ENCODE results near the gene CENPP.

The CENPP gene

DNA sequence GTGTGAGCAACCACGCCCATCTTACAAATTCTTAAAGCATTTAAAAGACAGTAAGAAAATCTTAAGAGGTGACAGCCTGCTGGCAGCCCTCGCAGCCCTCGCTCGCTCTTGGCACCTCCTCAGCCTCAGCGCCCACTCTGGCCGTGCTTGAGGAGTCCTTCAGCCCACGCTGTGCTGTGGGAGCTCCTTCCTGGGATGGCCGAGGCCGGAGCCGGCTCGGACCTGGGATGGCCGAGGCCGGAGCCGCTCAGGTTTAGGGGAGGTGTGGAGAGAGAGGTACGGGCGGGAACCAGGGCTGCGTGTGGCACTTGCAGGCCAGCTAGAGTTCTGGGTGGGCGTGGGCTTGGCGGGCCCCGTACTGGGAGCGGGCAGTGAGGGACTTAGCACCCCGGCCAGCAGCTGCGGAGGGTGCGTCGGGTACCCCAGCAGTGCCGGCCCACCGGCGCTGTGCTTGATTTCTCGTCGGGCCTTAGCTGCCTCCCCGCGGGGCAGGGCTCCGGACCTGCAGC is 219.3 kb downstream of the CENPP start:
- TF ChIP-seq, protein P1, sequence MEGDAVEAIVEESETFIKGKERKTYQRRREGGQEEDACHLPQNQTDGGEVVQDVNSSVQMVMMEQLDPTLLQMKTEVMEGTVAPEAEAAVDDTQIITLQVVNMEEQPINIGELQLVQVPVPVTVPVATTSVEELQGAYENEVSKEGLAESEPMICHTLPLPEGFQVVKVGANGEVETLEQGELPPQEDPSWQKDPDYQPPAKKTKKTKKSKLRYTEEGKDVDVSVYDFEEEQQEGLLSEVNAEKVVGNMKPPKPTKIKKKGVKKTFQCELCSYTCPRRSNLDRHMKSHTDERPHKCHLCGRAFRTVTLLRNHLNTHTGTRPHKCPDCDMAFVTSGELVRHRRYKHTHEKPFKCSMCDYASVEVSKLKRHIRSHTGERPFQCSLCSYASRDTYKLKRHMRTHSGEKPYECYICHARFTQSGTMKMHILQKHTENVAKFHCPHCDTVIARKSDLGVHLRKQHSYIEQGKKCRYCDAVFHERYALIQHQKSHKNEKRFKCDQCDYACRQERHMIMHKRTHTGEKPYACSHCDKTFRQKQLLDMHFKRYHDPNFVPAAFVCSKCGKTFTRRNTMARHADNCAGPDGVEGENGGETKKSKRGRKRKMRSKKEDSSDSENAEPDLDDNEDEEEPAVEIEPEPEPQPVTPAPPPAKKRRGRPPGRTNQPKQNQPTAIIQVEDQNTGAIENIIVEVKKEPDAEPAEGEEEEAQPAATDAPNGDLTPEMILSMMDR (conservative IDR thresholded peaks at IDR 0.05), result no peak
- no peak overlapping the region for H3K27ac ChIP-seq

DNA sequence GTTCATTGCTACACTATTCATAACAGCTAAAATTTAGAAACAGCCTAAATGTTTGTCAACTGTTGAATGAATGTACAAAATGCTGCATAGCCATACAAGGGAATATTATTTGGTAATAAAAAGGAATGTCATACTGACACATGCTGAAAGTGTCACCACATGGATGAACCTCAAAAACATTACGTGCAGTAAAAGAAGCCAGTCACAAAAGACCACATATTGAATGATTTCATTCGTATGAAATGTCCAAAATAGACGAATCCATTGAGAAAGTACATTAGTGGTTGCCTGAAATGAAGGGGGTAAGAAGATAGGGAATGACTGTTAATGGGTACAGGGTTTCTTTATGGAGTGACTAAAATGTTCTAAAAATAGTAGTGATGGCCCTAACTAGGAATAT is 221.6 kb downstream of the CENPP start:
- TF ChIP-seq, protein P1 (conservative IDR thresholded peaks at IDR 0.05), result no peak
- no peak overlapping the region for H3K27ac ChIP-seq

DNA sequence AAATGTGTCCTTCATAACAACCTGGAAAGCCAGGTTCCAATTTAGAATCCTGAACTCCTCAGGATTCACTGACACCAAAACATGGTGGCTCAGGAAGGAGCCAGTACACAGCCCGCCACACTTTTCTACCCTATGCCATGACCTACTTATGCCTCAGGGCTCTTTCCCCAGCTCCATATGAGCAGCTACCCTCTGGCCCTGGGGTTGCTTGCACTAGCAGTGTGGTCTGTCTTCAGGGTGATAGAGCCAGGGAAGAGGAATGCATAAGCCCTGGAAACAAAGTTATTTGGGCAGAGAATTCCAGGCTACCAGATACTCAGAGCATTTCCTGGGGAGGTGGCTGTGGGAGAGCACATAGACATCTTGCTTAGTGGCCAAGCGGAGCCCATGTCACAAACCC is 225.0 kb downstream of the CENPP start:
- no peak overlapping the region for H3K27ac ChIP-seq
- TF ChIP-seq, protein P1 (conservative IDR thresholded peaks at IDR 0.05), result no peak

DNA sequence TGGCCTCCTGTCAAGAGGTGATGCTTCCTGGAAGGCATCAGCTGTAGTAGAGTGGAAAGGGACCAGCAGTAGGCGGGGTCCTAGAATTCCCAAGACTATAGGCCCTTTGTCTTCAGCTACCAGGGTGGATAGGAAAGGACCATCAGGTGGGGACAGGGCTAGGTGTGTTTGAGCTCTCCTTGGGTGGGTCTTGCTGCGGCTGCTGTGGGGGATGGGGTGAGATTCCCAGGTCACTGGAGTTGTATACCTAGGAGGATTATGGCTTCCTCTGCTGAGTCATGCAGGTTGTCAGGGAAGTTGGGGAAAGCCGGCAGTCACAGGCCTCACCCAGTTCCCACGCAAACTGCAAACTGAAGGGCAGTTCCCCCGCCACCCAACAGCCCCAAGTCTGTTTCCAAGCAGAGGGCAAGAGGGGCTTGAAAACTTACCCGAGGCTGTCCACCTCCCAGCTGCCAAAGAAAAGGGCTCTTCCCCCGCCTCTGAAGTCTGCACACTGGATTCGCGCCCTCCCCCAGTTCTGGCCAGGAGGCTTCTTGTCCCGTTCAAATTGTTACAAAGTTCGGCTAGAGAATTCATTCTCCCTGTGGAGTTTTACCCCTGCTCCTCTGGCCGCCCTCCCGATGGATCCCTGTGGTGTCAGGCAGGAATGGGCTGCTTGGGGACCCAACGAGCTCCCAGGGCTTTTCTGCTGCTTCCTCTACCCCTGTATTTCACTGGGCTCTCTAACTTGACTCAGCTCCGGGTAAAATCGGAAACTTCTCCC is 233.0 kb downstream of the CENPP start:
- TF ChIP-seq, protein P1 (conservative IDR thresholded peaks at IDR 0.05), result no peak
- no peak overlapping the region for H3K27ac ChIP-seq

DNA sequence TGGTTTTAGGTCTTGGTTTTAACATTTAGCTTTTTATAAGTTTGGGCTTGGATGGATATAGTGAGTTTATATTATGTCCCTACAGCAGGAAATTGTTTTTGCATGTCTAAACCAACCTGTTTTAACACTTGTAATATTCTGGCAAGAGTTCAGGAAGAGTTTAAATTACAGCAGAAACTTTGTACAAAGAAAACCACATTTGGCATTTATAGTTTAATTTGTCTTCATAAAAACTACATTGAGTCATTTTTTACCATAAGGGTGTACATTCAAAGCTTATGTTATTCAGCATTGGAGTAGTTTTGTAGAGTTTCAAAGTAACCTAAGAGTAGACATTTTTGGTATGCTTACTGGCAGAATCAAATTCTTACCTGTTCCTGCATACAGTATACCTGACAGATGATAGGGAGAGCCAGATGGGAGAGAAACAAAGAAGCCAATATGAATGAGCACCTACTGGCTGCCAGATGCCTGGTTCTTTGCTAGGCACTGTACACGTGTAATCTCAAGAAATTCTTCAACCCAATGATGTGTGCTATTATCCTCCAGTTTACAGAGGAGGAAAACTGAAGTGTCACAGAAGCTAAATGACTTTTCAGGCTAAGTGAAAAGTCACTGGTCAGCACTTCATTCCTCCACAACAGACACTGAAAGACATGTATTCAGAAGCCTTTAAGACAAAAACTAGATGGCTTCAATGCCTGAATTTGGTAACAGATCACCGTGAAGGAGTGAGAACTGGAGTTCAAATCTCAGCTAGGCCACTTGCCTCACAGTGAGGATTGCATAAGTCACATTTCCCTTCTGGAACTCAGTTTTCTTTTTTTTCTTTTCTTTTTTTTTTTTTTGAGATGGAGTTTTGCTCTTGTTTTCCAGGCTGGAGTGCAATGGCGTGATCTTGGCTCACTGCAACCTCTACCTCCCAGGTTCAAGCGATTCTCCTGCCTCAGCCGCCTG is 235.9 kb downstream of the CENPP start:
- TF ChIP-seq, protein P1 (conservative IDR thresholded peaks at IDR 0.05), result no peak
- no peak overlapping the region for H3K27ac ChIP-seq

DNA sequence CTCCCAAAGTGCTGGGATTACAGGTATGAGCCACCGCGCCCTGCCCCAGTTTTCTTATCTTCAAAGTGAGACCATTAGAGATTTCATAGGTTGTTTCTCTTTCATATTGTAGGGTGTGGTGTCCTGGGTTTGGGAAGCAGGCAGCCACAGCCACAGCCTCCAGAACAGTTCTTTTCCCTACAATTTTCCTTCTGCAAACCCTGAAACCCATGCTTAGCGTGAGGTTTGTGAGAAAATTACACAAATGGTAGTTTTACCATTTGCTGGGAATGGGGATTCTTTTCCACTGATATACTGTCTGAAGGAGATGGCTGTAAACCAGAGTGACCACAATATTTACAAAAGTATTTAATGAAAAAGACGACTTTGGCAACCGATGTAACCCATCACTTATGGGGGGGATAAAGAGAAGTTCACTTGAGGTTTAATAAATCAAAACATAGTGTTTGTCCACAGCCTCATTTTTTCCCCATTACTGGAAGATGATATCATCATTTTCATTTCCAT is 236.8 kb downstream of the CENPP start:
- TF ChIP-seq, protein P1 (conservative IDR thresholded peaks at IDR 0.05), result no peak
- no peak overlapping the region for H3K27ac ChIP-seq

All from VCaP (cell line).